HG02973 (cell line): ENCODE results near the gene ZNF423.

ENCODE experiments used
- ATAC-seq: cut with Tn5 transposase; IDR thresholded peaks from one replicate; pipeline ENCODE4 v1.9.1; 2021; ENCODE audit warnings: moderate library complexity; ENCODE audit not compliant: unreplicated experiment

Gene ZNF423

GRCh38 chr16:49467540-49468372 lies 388.2 kb downstream of the ZNF423 start:
- no peak for ATAC-seq

- no peak for ATAC-seq
Measured at GRCh38 chr16:49466881-49467280, 389.0 kb downstream of the ZNF423 start.

- no peak for ATAC-seq
Measured at GRCh38 chr16:49466529-49466831, 389.4 kb downstream of the ZNF423 start.

GRCh38 chr16:49465661-49466528 lies 390.0 kb downstream of the ZNF423 start:
- no peak for ATAC-seq

- ATAC-seq: no peak
Measured at GRCh38 chr16:49464877-49465504, 390.9 kb downstream of the ZNF423 start.

GRCh38 chr16:49464093-49464492 lies 391.8 kb downstream of the ZNF423 start:
- ATAC-seq: no peak

- peak; percentile 80 for ATAC-seq
Measured at GRCh38 chr16:49463529-49463928, 392.4 kb downstream of the ZNF423 start.

- ATAC-seq: no peak
Measured at GRCh38 chr16:49462989-49463371, 392.9 kb downstream of the ZNF423 start.

- ATAC-seq: no peak
Measured at GRCh38 chr16:49462362-49462988, 393.4 kb downstream of the ZNF423 start.

GRCh38 chr16:49461517-49461951 lies 394.4 kb downstream of the ZNF423 start:
- no peak for ATAC-seq

GRCh38 chr16:49460786-49461470 lies 395.0 kb downstream of the ZNF423 start:
- ATAC-seq: no peak

- no peak for ATAC-seq
Measured at GRCh38 chr16:49459953-49460735, 395.8 kb downstream of the ZNF423 start.

- no peak for ATAC-seq
Measured at GRCh38 chr16:49458656-49459445, 397.1 kb downstream of the ZNF423 start.

GRCh38 chr16:49458243-49458642 lies 397.7 kb downstream of the ZNF423 start:
- no peak for ATAC-seq

- ATAC-seq: no peak
Measured at GRCh38 chr16:49457196-49457595, 398.7 kb downstream of the ZNF423 start.

GRCh38 chr16:49456763-49457162 lies 399.1 kb downstream of the ZNF423 start:
- ATAC-seq: no peak

- ATAC-seq: no peak
Measured at GRCh38 chr16:49455991-49456745, 399.7 kb downstream of the ZNF423 start.
